ENCODE data around the gene AQP1. TPM values are rescaled to one million over a fixed set of nuclear protein-coding genes. Genes with fewer than 3 reads are reported as not detected.

AQP1 gene
- total and polyA plus RNA-seq, 2 of the 8 experiments (the other 6 are each of a cell fraction or from before 2014, with no cell fraction given): 0.18 to 0.19 TPM

DNA sequence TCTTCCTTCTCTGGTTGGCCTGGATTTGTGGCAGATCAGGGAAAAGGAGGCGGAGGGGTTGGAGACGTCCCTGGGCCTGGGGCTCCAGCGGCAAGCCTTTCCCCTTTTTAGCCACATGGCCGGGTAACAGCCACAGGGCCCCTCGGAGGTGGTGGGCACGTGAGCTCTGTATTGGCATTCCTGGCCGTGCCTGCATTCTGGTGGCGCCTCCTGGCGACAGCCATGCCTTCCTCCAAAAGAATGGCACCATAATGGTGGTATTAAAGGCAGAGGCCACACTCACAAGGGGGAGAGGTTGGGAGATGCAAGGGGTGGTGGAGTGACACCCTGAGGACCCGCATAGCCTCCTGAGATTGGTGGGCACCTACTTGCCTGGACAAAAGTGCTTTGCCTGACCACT is 3.0 kb upstream of the AQP1 start (continued):
- TF ChIP-seq CREB1 (IDR thresholded peaks at IDR 0.05) (no peak), SIN3A (conservative IDR thresholded peaks at IDR 0.05 in 1 of 2, IDR thresholded peaks at IDR 0.05 in 1 of 2; ENCODE audit: low read depth in 1 of 2, low read length in 2 of 2) (no peak), TEAD4 (IDR thresholded peaks at IDR 0.05; ENCODE audit: low read depth, low read length) (peak; percentile 93), TBP (IDR thresholded peaks at IDR 0.05; ENCODE audit: low read depth, low read length) (no peak), SIRT6 (IDR thresholded peaks at IDR 0.05; ENCODE audit: low read length) (no peak), KDM4A (IDR thresholded peaks at IDR 0.05; ENCODE audit: low read depth, low read length, severe bottlenecking) (no peak), SIX5 (IDR thresholded peaks at IDR 0.05; ENCODE audit: low read depth, low read length) (no peak), JUN (IDR thresholded peaks at IDR 0.05; ENCODE audit: low read depth, low read length) (no peak), CBX5 (IDR thresholded peaks at IDR 0.05; ENCODE audit: low read depth, low read length) (no peak), SAP30 (IDR thresholded peaks at IDR 0.05; ENCODE audit: insufficient read depth, insufficient replicate concordance, low read length) (no peak), GTF2F1 (IDR thresholded peaks at IDR 0.05; ENCODE audit: borderline replicate concordance, low read depth, low read length) (no peak), RFX5 (IDR thresholded peaks at IDR 0.05; ENCODE audit: borderline replicate concordance, low read depth, low read length) (no peak), POU5F1 (IDR thresholded peaks at IDR 0.05; ENCODE audit: low read depth, low read length) (no peak), YY1 (IDR thresholded peaks at IDR 0.05; ENCODE audit: low read depth, low read length) (peak; percentile 83), CEBPB (IDR thresholded peaks at IDR 0.05; ENCODE audit: low read depth, low read length) (no peak), SP1 (IDR thresholded peaks at IDR 0.05; ENCODE audit: low read depth, low read length) (no peak), HDAC2 (IDR thresholded peaks at IDR 0.05; ENCODE audit: borderline replicate concordance in 1 of 2, low read depth in 2 of 2, low read length in 2 of 2) (no peak), POLR2A (IDR thresholded peaks at IDR 0.05; ENCODE audit: control extremely low read depth in 1 of 2, low read depth in 2 of 2, low read length in 2 of 2) (no peak), CHD2 (IDR thresholded peaks at IDR 0.05; ENCODE audit: low read length) (no peak), FOSL1 (IDR thresholded peaks at IDR 0.05; ENCODE audit: insufficient read depth, low read depth, low read length) (no peak), BCL11A (IDR thresholded peaks at IDR 0.05; ENCODE audit: low read depth in 2 of 2, low read length in 2 of 2) (no peak), RXRA (IDR thresholded peaks at IDR 0.05; ENCODE audit: insufficient read depth, low read depth, low read length) (no peak), SUZ12 (IDR thresholded peaks at IDR 0.05; ENCODE audit: low read length) (no peak), CHD1 (IDR thresholded peaks at IDR 0.05; ENCODE audit: low read depth, low read length) (no peak)
- TF ChIP-seq, protein P1, sequence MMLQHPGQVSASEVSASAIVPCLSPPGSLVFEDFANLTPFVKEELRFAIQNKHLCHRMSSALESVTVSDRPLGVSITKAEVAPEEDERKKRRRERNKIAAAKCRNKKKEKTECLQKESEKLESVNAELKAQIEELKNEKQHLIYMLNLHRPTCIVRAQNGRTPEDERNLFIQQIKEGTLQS (IDR thresholded peaks at IDR 0.05; ENCODE audit: insufficient read depth, low read depth, low read length): peak; percentile 37; the same call in 1 of the 2 replicates
- TF ChIP-seq, protein P2, sequence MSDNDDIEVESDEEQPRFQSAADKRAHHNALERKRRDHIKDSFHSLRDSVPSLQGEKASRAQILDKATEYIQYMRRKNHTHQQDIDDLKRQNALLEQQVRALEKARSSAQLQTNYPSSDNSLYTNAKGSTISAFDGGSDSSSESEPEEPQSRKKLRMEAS (IDR thresholded peaks at IDR 0.05): peak; percentile 99
